ENCODE data around the gene PBRM1.

DNA sequence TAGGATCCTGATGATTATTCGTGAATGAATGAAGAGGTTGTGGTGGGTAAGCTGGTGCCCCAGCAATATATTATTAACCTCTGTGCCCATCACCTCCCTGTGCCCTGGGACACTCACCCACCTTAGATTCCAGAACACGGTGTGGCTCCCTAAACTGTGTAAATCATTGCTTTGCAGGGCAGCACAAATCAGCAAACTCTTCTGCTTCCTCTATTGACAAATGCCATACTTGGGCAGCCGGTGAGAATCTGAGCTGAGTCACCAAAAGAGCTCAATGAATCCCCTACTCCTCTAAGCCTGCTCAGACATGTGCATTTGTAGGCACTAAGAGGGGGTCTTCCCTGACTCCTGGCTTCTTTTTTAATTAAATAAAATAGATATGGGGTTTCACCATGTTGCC lies 133.6 kb downstream of the PBRM1 start:
- TF ChIP-seq, protein P1, sequence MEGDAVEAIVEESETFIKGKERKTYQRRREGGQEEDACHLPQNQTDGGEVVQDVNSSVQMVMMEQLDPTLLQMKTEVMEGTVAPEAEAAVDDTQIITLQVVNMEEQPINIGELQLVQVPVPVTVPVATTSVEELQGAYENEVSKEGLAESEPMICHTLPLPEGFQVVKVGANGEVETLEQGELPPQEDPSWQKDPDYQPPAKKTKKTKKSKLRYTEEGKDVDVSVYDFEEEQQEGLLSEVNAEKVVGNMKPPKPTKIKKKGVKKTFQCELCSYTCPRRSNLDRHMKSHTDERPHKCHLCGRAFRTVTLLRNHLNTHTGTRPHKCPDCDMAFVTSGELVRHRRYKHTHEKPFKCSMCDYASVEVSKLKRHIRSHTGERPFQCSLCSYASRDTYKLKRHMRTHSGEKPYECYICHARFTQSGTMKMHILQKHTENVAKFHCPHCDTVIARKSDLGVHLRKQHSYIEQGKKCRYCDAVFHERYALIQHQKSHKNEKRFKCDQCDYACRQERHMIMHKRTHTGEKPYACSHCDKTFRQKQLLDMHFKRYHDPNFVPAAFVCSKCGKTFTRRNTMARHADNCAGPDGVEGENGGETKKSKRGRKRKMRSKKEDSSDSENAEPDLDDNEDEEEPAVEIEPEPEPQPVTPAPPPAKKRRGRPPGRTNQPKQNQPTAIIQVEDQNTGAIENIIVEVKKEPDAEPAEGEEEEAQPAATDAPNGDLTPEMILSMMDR (IDR thresholded peaks at IDR 0.05): no peak
- TF ChIP-seq POLR2AphosphoS5 (IDR thresholded peaks at IDR 0.05): no peak
